Effector memory CD4-positive, alpha-beta T cell (primary cell): ENCODE results near the gene C22orf31.

Source experiments
- DNase-seq, 3 donors: peaks; one replicate each; pipeline ENCODE4 v3.0.0-alpha.2; 2020
- H3K27ac ChIP-seq: 2 replicates; pipeline ENCODE4 v1.7.0; 2013; ENCODE audit warnings: mild to moderate bottlenecking, low read length, moderate library complexity; ENCODE audit not compliant: insufficient read depth, poor library complexity, severe bottlenecking
- H3K27me3 ChIP-seq: replicated peaks from 2 replicates; pipeline ENCODE4 v1.7.0; 2013; ENCODE audit warnings: mild to moderate bottlenecking, low read length; ENCODE audit not compliant: insufficient read depth, control insufficient read depth, poor library complexity, severe bottlenecking
- H3K36me3 ChIP-seq: 2 replicates; pipeline ENCODE4 v1.7.0; 2013; ENCODE audit warnings: mild to moderate bottlenecking, low read length, moderate library complexity; ENCODE audit not compliant: control insufficient read depth, insufficient read depth
- H3K4me1 ChIP-seq: 2 replicates; pipeline ENCODE4 v1.7.0; 2013; ENCODE audit warnings: low read length, mild to moderate bottlenecking; ENCODE audit not compliant: control insufficient read depth, insufficient read depth, poor library complexity, severe bottlenecking
- H3K4me3 ChIP-seq: 2 replicates; pipeline ENCODE4 v1.7.0; 2013; ENCODE audit warnings: low read length, low read depth, mild to moderate bottlenecking; ENCODE audit not compliant: insufficient read depth, poor library complexity, severe bottlenecking
- H3K9me3 ChIP-seq: 2 replicates; pipeline ENCODE4 v1.7.0; 2013; ENCODE audit warnings: mild to moderate bottlenecking, low read length, moderate library complexity; ENCODE audit not compliant: control insufficient read depth

C22orf31 gene

GRCh38 chr22:29072979-29073617 lies 11.5 kb upstream of the C22orf31 start, which contains the start of gene KREMEN1:
KREMEN1 (plus strand) TSS chr22:29073035; CDS start chr22:29073131, 96 bp downstream.
- Histone ChIP-seq H3K27ac (no peak within 1 kb of the TSS), H3K4me3 (peak within 1 kb of the TSS; percentile 55), H3K9me3 (no peaks in the 10 kb centered on the region), H3K4me1 (peaks cover 25% of the 10 kb centered on the region), H3K36me3 (no peaks in the 10 kb centered on the region), H3K27me3 (peaks cover 30% of the 10 kb centered on the region)
- DNase-seq: no peak

DNA sequence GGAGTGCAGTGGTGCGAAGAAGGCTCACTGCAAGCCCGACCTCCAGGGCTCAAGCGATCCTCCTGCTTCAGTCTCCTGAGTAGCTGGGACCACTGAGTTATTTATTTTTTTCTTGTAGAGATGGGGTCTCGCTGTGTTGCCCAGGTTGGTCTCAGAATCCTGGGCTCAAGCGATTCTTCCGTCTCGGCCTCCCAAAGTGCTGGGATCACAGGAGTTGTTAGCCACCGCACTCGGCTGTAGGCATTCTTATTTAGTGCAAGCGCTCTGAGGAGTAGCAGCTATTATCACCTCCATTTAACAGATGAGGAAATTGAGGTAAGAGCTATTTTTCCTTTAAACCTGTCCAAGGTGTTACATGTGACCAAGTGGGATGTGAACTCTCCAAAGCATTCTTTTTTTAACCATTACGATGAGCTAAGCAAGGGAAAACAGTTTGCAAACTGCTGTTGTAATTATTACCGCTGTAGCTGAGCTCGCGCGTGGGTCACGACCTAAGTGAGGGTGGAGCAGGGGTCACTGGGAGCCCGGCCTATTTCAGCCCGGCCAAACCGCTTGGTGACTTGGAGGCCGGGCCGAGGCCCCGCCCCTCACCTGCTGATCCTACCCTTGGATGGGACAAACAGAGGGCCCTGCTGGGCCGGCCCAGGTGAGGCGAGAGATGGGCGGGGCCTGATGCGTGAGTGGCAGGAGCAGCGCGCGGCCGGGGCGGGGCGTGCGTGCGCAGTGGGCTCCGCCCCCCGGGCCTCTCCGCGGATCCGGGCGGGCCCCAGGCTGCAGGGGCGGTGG lies 10.8 kb upstream of the C22orf31 start:
- peak overlapping the region; percentile 49 for H3K4me3 ChIP-seq
- DNase-seq: peak; percentile 72 to 76 (median 74)
- no peaks in the 10 kb centered on the region for H3K9me3 ChIP-seq
- H3K4me1 ChIP-seq: peaks cover 25% of the 10 kb centered on the region
- peaks cover 30% of the 10 kb centered on the region for H3K27me3 ChIP-seq
- no peak overlapping the region for H3K27ac ChIP-seq
- no peaks in the 10 kb centered on the region for H3K36me3 ChIP-seq

DNA sequence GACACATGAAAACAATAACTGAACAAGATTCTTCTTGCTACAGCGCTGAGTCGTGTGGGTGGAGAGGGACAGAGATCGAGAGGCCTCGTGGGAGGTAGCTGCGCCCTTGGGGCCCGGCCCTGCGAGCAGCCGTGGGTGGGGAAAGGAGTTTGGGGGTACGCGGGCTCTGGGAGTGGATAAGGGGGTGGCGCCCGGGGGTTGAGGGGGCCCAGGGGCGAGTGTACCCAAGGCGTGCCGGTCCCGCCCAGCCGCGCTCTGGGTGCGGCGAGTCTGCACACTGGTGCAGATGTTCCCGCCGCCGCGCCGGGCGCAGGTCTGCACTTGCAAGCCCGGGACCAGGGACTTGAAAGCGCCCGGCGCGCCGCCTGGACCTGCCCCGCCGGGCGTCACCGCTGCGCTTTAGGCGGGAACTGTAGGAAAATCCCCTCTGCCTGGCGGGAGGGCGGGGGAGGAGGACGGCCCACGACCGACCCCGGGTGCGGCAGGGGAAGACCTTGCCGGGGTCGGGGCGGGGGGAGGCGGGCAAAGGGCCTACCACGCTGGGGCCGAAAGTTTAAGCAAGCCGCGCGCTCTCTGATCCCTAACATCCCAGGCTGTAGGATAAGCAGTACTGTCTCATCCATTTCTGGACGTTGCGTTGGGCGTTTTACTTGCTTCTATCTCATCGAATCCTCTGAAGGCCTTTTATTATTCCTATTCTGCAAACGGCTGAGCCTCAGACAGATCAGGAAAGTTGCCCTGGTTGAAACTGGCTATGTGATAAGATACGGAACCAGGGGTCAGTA lies 9.8 kb upstream of the C22orf31 start:
- H3K4me3 ChIP-seq: peak overlapping the region; percentile 49
- H3K27me3 ChIP-seq: peaks cover 30% of the 10 kb centered on the region
- peak in 1 of 3 donors; percentile 32 for DNase-seq
- peaks cover 25% of the 10 kb centered on the region for H3K4me1 ChIP-seq
- no peaks in the 10 kb centered on the region for H3K36me3 ChIP-seq
- no peak overlapping the region for H3K27ac ChIP-seq
- no peaks in the 10 kb centered on the region for H3K9me3 ChIP-seq

GRCh38 chr22:29070490-29070889 lies 8.9 kb upstream of the C22orf31 start:
- no peak overlapping the region for H3K4me3 ChIP-seq
- no peak for DNase-seq
- peaks cover 29% of the 10 kb centered on the region for H3K27me3 ChIP-seq
- H3K4me1 ChIP-seq: peaks cover 27% of the 10 kb centered on the region
- H3K9me3 ChIP-seq: no peaks in the 10 kb centered on the region
- H3K27ac ChIP-seq: no peak overlapping the region
- no peaks in the 10 kb centered on the region for H3K36me3 ChIP-seq

GRCh38 chr22:29069463-29069862 lies 7.8 kb upstream of the C22orf31 start:
- H3K4me1 ChIP-seq: peaks cover 29% of the 10 kb centered on the region
- H3K27me3 ChIP-seq: peaks cover 20% of the 10 kb centered on the region
- no peaks in the 10 kb centered on the region for H3K9me3 ChIP-seq
- DNase-seq: no peak
- no peak overlapping the region for H3K27ac ChIP-seq
- no peak overlapping the region for H3K4me3 ChIP-seq
- H3K36me3 ChIP-seq: no peaks in the 10 kb centered on the region

DNA sequence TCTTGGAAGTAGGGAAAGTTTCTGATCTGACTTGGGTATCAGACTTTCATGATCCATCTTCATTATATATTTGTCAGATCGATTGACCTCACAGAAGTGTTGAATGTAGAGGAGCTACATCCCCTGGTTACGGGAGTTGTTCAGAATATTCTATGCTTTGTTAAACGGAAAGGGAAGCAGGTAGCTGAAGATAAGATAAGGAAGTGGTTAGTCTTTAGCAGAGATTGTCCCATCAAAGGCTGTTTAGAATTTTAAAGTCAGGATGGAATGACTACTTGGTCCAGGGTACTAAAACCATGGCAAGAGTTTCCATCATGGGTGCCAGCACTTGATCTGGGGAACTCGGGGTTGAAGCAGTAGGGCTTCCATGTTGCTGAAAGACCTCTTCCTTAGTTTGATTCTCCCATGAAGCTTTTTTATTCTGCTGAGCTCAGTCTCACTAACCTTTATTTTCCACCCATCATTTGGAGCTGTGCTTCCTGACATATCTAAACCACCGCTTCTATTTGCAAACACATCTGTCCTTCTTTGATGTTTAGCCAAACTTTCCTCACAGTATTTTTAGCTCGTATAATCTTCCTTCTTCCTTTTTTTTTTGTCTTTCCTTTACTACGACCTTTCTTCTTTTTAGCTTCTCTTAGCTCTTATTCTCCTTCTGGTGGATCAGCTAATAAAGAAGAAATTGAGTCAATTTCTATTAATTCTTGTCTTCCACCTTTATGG lies 4.0 kb upstream of the C22orf31 start:
- DNase-seq: no peak
- Histone ChIP-seq H3K9me3 (no peaks in the 10 kb centered on the region), H3K4me3 (no peak overlapping the region), H3K27me3 (no peaks in the 10 kb centered on the region), H3K4me1 (peaks cover 4% of the 10 kb centered on the region), H3K27ac (no peak overlapping the region), H3K36me3 (no peaks in the 10 kb centered on the region)

- H3K4me3 ChIP-seq: no peak overlapping the region
- no peak overlapping the region for H3K27ac ChIP-seq
- no peaks in the 10 kb centered on the region for H3K36me3 ChIP-seq
- no peaks in the 10 kb centered on the region for H3K27me3 ChIP-seq
- DNase-seq: no peak
- H3K9me3 ChIP-seq: no peaks in the 10 kb centered on the region
- H3K4me1 ChIP-seq: peaks cover 4% of the 10 kb centered on the region
Observed at GRCh38 chr22:29062286-29062821, 723 bp upstream of the C22orf31 start.

DNA sequence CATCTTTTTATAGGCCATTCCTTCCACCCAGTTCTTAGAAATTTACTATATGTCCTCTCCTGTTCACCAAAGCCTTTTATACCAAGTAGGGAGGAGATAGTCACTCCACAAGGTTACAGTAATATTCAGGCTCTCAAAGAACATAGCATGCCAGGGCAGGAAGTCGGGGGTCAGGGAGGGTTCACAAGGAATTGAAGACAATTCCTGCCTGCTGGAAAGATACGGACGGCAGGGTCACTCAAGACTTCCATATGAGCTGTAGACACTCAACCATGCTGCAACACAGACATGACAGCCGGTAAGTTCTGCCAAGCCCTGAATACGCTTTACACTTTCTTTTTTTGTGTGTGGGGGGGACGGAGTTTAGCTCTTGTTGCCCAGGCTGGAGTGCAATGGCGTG lies 700 bp downstream of the C22orf31 start:
- Histone ChIP-seq H3K4me1 (peaks cover 4% of the 10 kb centered on the region), H3K36me3 (no peaks in the 10 kb centered on the region), H3K27me3 (no peaks in the 10 kb centered on the region), H3K27ac (no peak overlapping the region), H3K4me3 (no peak overlapping the region), H3K9me3 (no peaks in the 10 kb centered on the region)
- no peak for DNase-seq

- Histone ChIP-seq H3K27ac (no peak overlapping the region), H3K9me3 (no peaks in the 10 kb centered on the region), H3K36me3 (no peaks in the 10 kb centered on the region), H3K4me3 (no peak overlapping the region), H3K4me1 (peaks cover under 1% of the 10 kb centered on the region), H3K27me3 (no peaks in the 10 kb centered on the region)
- no peak for DNase-seq
Observed at GRCh38 chr22:29060251-29060869, 1.3 kb downstream of the C22orf31 start.
